Neutrophil (primary cell): ENCODE results near the gene PSEN1.

ENCODE experiments used
- H3K27ac ChIP-seq: fragments of 200-600 bp; sonication (generic); 2 replicates; pipeline ENCODE4 v1.5.1; 2016; ENCODE audit warnings: mild to moderate bottlenecking, moderate library complexity
- H3K27me3 ChIP-seq: fragments of 200-600 bp; sonication (generic); 2 replicates; pipeline ENCODE4 v1.6.0; 2016; ENCODE audit warnings: mild to moderate bottlenecking
- H3K36me3 ChIP-seq: fragments of 200-600 bp; sonication (generic); 2 replicates; pipeline ENCODE4 v1.5.1; 2017
- H3K4me1 ChIP-seq, 2 experiments: fragments of 200-600 bp in 1 of 2; sonication (generic) in 1 of 2; 1 replicate in 1 of 2; 2 replicates in 1 of 2; pipeline versions ENCODE4 v1.5.1 to v1.6.1; 2013 to 2016; ENCODE audit warnings: low read depth in 1 of 2, low read length in 1 of 2, mild to moderate bottlenecking in 1 of 2, moderate library complexity in 1 of 2; ENCODE audit not compliant: control insufficient read depth in 1 of 2, insufficient read depth in 1 of 2
- H3K4me3 ChIP-seq, 2 experiments: fragments of 200-600 bp in 1 of 2; sonication (generic) in 1 of 2; 1 replicate in 1 of 2; 2 replicates in 1 of 2; pipeline ENCODE4 v1.5.1; 2013 to 2016; ENCODE audit warnings: low read depth in 1 of 2, low read length in 1 of 2, mild to moderate bottlenecking in 1 of 2, moderate library complexity in 1 of 2
- H3K9me3 ChIP-seq: fragments of 200-600 bp; sonication (generic); 2 replicates; pipeline ENCODE4 v1.5.1; 2016
- CTCF ChIP-seq: fragments of 200-600 bp; sonication (generic); IDR thresholded peaks from 2 replicates; pipeline ENCODE4 v1.5.1; 2016; ENCODE audit warnings: antibody characterized with exemption

The PSEN1 gene

GRCh38 chr14:73264885-73265720 lies 128.8 kb downstream of the PSEN1 start:
- Histone ChIP-seq H3K4me1 (peaks cover 8% of the 10 kb centered on the region in 2 experiments), H3K27ac (no peak overlapping the region), H3K4me3 (no peak overlapping the region), H3K36me3 (no peaks in the 10 kb centered on the region), H3K9me3 (no peaks in the 10 kb centered on the region), H3K27me3 (peaks cover 18% of the 10 kb centered on the region)
- no peak for TF ChIP-seq CTCF

GRCh38 chr14:73265721-73266046 lies 129.4 kb downstream of the PSEN1 start:
- H3K4me3 ChIP-seq, result no peak overlapping the region
- peaks cover 11 to 13% of the 10 kb centered on the region in 2 experiments for H3K4me1 ChIP-seq
- H3K27ac ChIP-seq, result no peak overlapping the region
- H3K36me3 ChIP-seq, result peaks cover 2% of the 10 kb centered on the region
- no peaks in the 10 kb centered on the region for H3K9me3 ChIP-seq
- no peak for TF ChIP-seq CTCF
- peaks cover 24% of the 10 kb centered on the region for H3K27me3 ChIP-seq

GRCh38 chr14:73266317-73266716 lies 130.0 kb downstream of the PSEN1 start:
- TF ChIP-seq CTCF, result no peak
- no peak overlapping the region for H3K4me3 ChIP-seq

GRCh38 chr14:73267474-73267873 lies 131.2 kb downstream of the PSEN1 start:
- no peaks in the 10 kb centered on the region for H3K9me3 ChIP-seq
- H3K4me1 ChIP-seq, result peaks cover 11 to 13% of the 10 kb centered on the region in 2 experiments
- H3K27ac ChIP-seq, result no peak overlapping the region
- H3K27me3 ChIP-seq, result peaks cover 28% of the 10 kb centered on the region
- no peak overlapping the region for H3K4me3 ChIP-seq
- peaks cover 16% of the 10 kb centered on the region for H3K36me3 ChIP-seq
- no peak for TF ChIP-seq CTCF

More at GRCh38 chr14:73266317-73266716, 130.0 kb downstream of the PSEN1 start:
- H3K27me3 ChIP-seq, result peaks cover 28% of the 10 kb centered on the region
- no peak overlapping the region for H3K27ac ChIP-seq
- H3K36me3 ChIP-seq, result peaks cover 6% of the 10 kb centered on the region
- peaks cover 11 to 13% of the 10 kb centered on the region in 2 experiments for H3K4me1 ChIP-seq
- no peaks in the 10 kb centered on the region for H3K9me3 ChIP-seq

- H3K4me3 ChIP-seq, result no peak overlapping the region
- H3K36me3 ChIP-seq, result peaks cover 41% of the 10 kb centered on the region
- TF ChIP-seq CTCF, result no peak
- H3K27me3 ChIP-seq, result peaks cover 28% of the 10 kb centered on the region
- peak overlapping the region; percentile 2 for H3K27ac ChIP-seq
- H3K4me1 ChIP-seq, result peaks cover 11 to 13% of the 10 kb centered on the region in 2 experiments
- no peaks in the 10 kb centered on the region for H3K9me3 ChIP-seq
These were observed 133.6 kb downstream of the PSEN1 start for GRCh38 chr14:73269729-73270531.
